BE2C (cell line): ENCODE data around the gene PTMA.

Experiments used
- DNase-seq: peaks from one replicate; pipeline ENCODE4 v3.0.0-alpha.2; 2020
- H3K27me3 ChIP-seq: fragments of 250-450 bp; sonication (Bioruptor Pico); 2 replicates; pipeline ENCODE4 v1.5.1; 2020; ENCODE audit warnings: mild to moderate bottlenecking
- H3K36me3 ChIP-seq: fragments of 250-450 bp; sonication (Bioruptor Pico); 2 replicates; pipeline ENCODE4 v1.5.1; 2020; ENCODE audit warnings: mild to moderate bottlenecking
- H3K4me1 ChIP-seq: fragments of 250-450 bp; sonication (Bioruptor Pico); 2 replicates; pipeline ENCODE4 v1.5.1; 2020
- H3K4me3 ChIP-seq: 2 replicates; pipeline ENCODE4 v1.5.1; 2011; ENCODE audit warnings: low read depth, low read length
- H3K9me3 ChIP-seq: fragments of 250-450 bp; sonication (Bioruptor Pico); 2 replicates; pipeline ENCODE4 v1.5.1; 2020
- CTCF ChIP-seq: IDR thresholded peaks from 2 replicates; pipeline ENCODE4 v1.5.1; 2012; ENCODE audit warnings: mild to moderate bottlenecking, low read depth, low read length

PTMA gene

GRCh38 chr2:231674587-231675338, 33.6 kb upstream of the PTMA start:
- DNase-seq: peak; percentile 88
- Histone ChIP-seq H3K27me3 (no peaks in the 10 kb centered on the region), H3K4me1 (peaks cover 13% of the 10 kb centered on the region), H3K4me3 (no peak overlapping the region), H3K36me3 (no peaks in the 10 kb centered on the region), H3K9me3 (no peaks in the 10 kb centered on the region)
- peak; percentile 89 for TF ChIP-seq CTCF

- Histone ChIP-seq H3K9me3 (no peaks in the 10 kb centered on the region), H3K36me3 (no peaks in the 10 kb centered on the region), H3K4me1 (peaks cover 12% of the 10 kb centered on the region), H3K27me3 (no peaks in the 10 kb centered on the region), H3K4me3 (no peak overlapping the region)
- DNase-seq: no peak
- TF ChIP-seq CTCF: no peak
Measured at GRCh38 chr2:231676243-231676642, 32.1 kb upstream of the PTMA start.

- Histone ChIP-seq H3K4me3 (no peak overlapping the region), H3K36me3 (no peaks in the 10 kb centered on the region), H3K27me3 (no peaks in the 10 kb centered on the region), H3K4me1 (peaks cover 9% of the 10 kb centered on the region), H3K9me3 (no peaks in the 10 kb centered on the region)
- DNase-seq: peak; percentile 81
- peak; percentile 95 for TF ChIP-seq CTCF
Measured at GRCh38 chr2:231677632-231678104, 30.7 kb upstream of the PTMA start.

- Histone ChIP-seq H3K4me3 (no peak overlapping the region), H3K27me3 (no peaks in the 10 kb centered on the region), H3K36me3 (no peaks in the 10 kb centered on the region), H3K4me1 (peaks cover 3% of the 10 kb centered on the region), H3K9me3 (no peaks in the 10 kb centered on the region)
- no peak for TF ChIP-seq CTCF
- no peak for DNase-seq
Measured at GRCh38 chr2:231679908-231680284, 28.4 kb upstream of the PTMA start.

- H3K27me3 ChIP-seq: no peaks in the 10 kb centered on the region
- H3K4me3 ChIP-seq: peak overlapping the region; percentile 24; the same call in 1 of the 2 replicates
- no peaks in the 10 kb centered on the region for H3K9me3 ChIP-seq
- no peaks in the 10 kb centered on the region for H3K36me3 ChIP-seq
- DNase-seq: no peak
- H3K4me1 ChIP-seq: no peaks in the 10 kb centered on the region; the same call in 1 of the 2 replicates
- no peak for TF ChIP-seq CTCF
Measured at GRCh38 chr2:231680285-231680991, 27.9 kb upstream of the PTMA start.
